Stomach smooth muscle (tissue), 2 donors: ENCODE measurements around the gene EYA2.

Source experiments
- H3K27ac ChIP-seq: one replicate; pipeline ENCODE4 v1.7.0; 2013; ENCODE audit warnings: mild to moderate bottlenecking, low read length, inconsistent platforms
- H3K27me3 ChIP-seq, 2 donors: one replicate each; pipeline ENCODE4 v1.7.0; 2013; ENCODE audit warnings: low read length in 2 of 2; ENCODE audit not compliant: insufficient read depth in 2 of 2, control insufficient read depth in 1 of 2
- H3K36me3 ChIP-seq, 2 donors: one replicate each; pipeline ENCODE4 v1.7.0; 2013; ENCODE audit warnings: low read length in 2 of 2; ENCODE audit not compliant: control insufficient read depth in 2 of 2, insufficient read depth in 2 of 2
- H3K4me1 ChIP-seq: one replicate; pipeline ENCODE4 v1.7.0; 2013; ENCODE audit warnings: low read length; ENCODE audit not compliant: control insufficient read depth, insufficient read depth
- H3K4me3 ChIP-seq, 2 donors: one replicate each; pipeline ENCODE4 v1.7.0; 2013; ENCODE audit warnings: low read length in 2 of 2
- H3K9ac ChIP-seq, 2 donors: one replicate each; pipeline ENCODE4 v1.7.0; 2013; ENCODE audit warnings: low read length in 2 of 2, mild to moderate bottlenecking in 1 of 2
- H3K9me3 ChIP-seq, 2 donors: one replicate each; pipeline ENCODE4 v1.7.0; 2013; ENCODE audit warnings: low read length in 2 of 2; ENCODE audit not compliant: control insufficient read depth in 2 of 2
- donor health status: healthy.
- donor health status: Pancreatic carcinoma.

The EYA2 gene

GRCh38 chr20:47051936-47052526 is 157.4 kb downstream of the EYA2 start:
- H3K4me1 ChIP-seq: no peaks in the 10 kb centered on the region
- H3K27ac ChIP-seq: no peak overlapping the region
- peaks cover 0 to 2% of the 10 kb centered on the region in 2 donors for H3K9me3 ChIP-seq
- H3K36me3 ChIP-seq: no peaks in the 10 kb centered on the region
- H3K4me3 ChIP-seq: no peak overlapping the region
- no peak overlapping the region for H3K9ac ChIP-seq
- peaks cover 0 to 6% of the 10 kb centered on the region in 2 donors for H3K27me3 ChIP-seq

GRCh38 chr20:47054506-47054905 is 159.9 kb downstream of the EYA2 start:
- Histone ChIP-seq H3K9ac (no peak overlapping the region), H3K27me3 (peaks cover 0 to 10% of the 10 kb centered on the region in 2 donors), H3K36me3 (no peaks in the 10 kb centered on the region), H3K9me3 (no peaks in the 10 kb centered on the region), H3K27ac (no peak overlapping the region), H3K4me1 (no peaks in the 10 kb centered on the region), H3K4me3 (no peak overlapping the region)

- peaks cover 0 to 10% of the 10 kb centered on the region in 2 donors for H3K27me3 ChIP-seq
- H3K36me3 ChIP-seq: no peaks in the 10 kb centered on the region
- H3K9me3 ChIP-seq: no peaks in the 10 kb centered on the region
- no peak overlapping the region for H3K4me3 ChIP-seq
- H3K9ac ChIP-seq: no peak overlapping the region
- H3K4me1 ChIP-seq: no peaks in the 10 kb centered on the region
- H3K27ac ChIP-seq: no peak overlapping the region
These were observed 160.3 kb downstream of the EYA2 start for GRCh38 chr20:47054945-47055344.

GRCh38 chr20:47055699-47056369 is 161.2 kb downstream of the EYA2 start:
- Histone ChIP-seq H3K27me3 (peaks cover 0 to 8% of the 10 kb centered on the region in 2 donors), H3K4me3 (no peak overlapping the region), H3K36me3 (no peaks in the 10 kb centered on the region), H3K9me3 (peaks cover 0 to 5% of the 10 kb centered on the region in 2 donors), H3K27ac (no peak overlapping the region), H3K9ac (no peak overlapping the region), H3K4me1 (no peaks in the 10 kb centered on the region)

- Histone ChIP-seq H3K27me3 (peaks cover 0 to 4% of the 10 kb centered on the region in 2 donors), H3K27ac (no peak overlapping the region), H3K9ac (no peak overlapping the region), H3K4me1 (no peaks in the 10 kb centered on the region), H3K4me3 (no peak overlapping the region), H3K9me3 (peaks cover 0 to 5% of the 10 kb centered on the region in 2 donors), H3K36me3 (no peaks in the 10 kb centered on the region)
These were observed 163.0 kb downstream of the EYA2 start for GRCh38 chr20:47057661-47058060.

GRCh38 chr20:47058236-47058635 is 163.6 kb downstream of the EYA2 start:
- H3K9ac ChIP-seq: no peak overlapping the region
- peaks cover 0 to 5% of the 10 kb centered on the region in 2 donors for H3K9me3 ChIP-seq
- H3K4me3 ChIP-seq: no peak overlapping the region
- H3K4me1 ChIP-seq: no peaks in the 10 kb centered on the region
- peaks cover 0 to 4% of the 10 kb centered on the region in 2 donors for H3K27me3 ChIP-seq
- no peak overlapping the region for H3K27ac ChIP-seq
- no peaks in the 10 kb centered on the region for H3K36me3 ChIP-seq

GRCh38 chr20:47059536-47059935 is 164.9 kb downstream of the EYA2 start:
- Histone ChIP-seq H3K9me3 (peaks cover 0 to 5% of the 10 kb centered on the region in 2 donors), H3K27me3 (peaks cover 2 to 4% of the 10 kb centered on the region in 2 donors), H3K9ac (no peak overlapping the region), H3K4me1 (no peaks in the 10 kb centered on the region), H3K4me3 (no peak overlapping the region), H3K36me3 (no peaks in the 10 kb centered on the region), H3K27ac (no peak overlapping the region)

- Histone ChIP-seq H3K27ac (no peak overlapping the region), H3K9ac (no peak overlapping the region), H3K27me3 (peaks cover 2 to 4% of the 10 kb centered on the region in 2 donors), H3K9me3 (peaks cover 3 to 10% of the 10 kb centered on the region in 2 donors), H3K4me3 (no peak overlapping the region), H3K36me3 (no peaks in the 10 kb centered on the region), H3K4me1 (no peaks in the 10 kb centered on the region)
These were observed 166.9 kb downstream of the EYA2 start for GRCh38 chr20:47061549-47061948.

GRCh38 chr20:47062226-47062890 is 167.7 kb downstream of the EYA2 start:
- H3K36me3 ChIP-seq: no peaks in the 10 kb centered on the region
- H3K4me3 ChIP-seq: no peak overlapping the region
- no peak overlapping the region for H3K9ac ChIP-seq
- H3K9me3 ChIP-seq: peaks cover 5 to 17% of the 10 kb centered on the region in 2 donors
- no peaks in the 10 kb centered on the region for H3K4me1 ChIP-seq
- no peak overlapping the region for H3K27ac ChIP-seq
- H3K27me3 ChIP-seq: peaks cover 2 to 4% of the 10 kb centered on the region in 2 donors

GRCh38 chr20:47063407-47063806 is 168.8 kb downstream of the EYA2 start:
- no peak overlapping the region for H3K9ac ChIP-seq
- no peaks in the 10 kb centered on the region for H3K4me1 ChIP-seq
- peaks cover 9 to 23% of the 10 kb centered on the region in 2 donors for H3K9me3 ChIP-seq
- H3K27me3 ChIP-seq: peaks cover 0 to 2% of the 10 kb centered on the region in 2 donors
- H3K27ac ChIP-seq: no peak overlapping the region
- H3K36me3 ChIP-seq: no peaks in the 10 kb centered on the region
- H3K4me3 ChIP-seq: no peak overlapping the region
